Measurements from ENCODE around the gene DDX4.

Gene DDX4

DNA sequence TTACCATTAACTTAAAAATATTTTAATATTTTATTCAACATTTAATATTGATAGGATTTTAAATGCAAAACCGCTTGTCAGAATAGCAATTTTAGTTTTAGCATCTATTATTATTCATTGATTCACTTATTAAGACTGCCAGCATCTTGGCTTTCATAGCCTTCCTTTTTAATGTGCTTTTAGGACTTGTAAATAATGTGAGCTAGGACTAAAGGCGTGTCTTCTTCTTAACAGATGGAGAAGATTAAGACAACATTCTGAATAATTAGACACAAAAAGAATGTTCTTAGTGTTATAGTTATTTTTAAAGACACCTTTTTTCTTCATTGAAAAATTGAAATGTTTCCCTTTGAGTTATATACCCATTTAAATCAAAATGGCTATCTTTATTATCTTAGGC is 120.2 kb downstream of the DDX4 start:
- no peak overlapping the region for H3K27ac ChIP-seq
- TF ChIP-seq ZFX (IDR thresholded peaks at IDR 0.05): no peak
- TF ChIP-seq CTCF (conservative IDR thresholded peaks at IDR 0.05): no peak

DNA sequence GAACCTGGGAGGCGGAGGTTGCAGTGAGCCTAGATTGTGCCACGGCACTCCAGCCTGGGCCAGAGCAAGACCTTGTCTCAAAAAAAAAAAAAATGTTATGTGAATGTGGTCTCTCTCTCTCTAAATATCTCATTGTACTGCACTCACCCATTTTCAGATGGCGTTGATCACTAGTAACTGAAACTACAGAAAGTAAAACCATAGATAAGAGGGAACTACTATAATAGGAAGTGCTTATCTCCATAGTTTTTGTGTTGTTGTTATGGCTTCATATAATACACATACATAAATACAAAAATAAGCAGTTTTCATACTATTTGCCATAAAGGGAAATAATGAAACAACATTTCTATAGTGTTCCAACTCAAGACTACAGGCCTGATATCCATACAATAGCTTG is 122.4 kb downstream of the DDX4 start:
- TF ChIP-seq ZFX (IDR thresholded peaks at IDR 0.05): no peak
- no peak overlapping the region for H3K27ac ChIP-seq

GRCh38 chr5:55860709-55861108 is 122.8 kb downstream of the DDX4 start:
- no peak overlapping the region for H3K27ac ChIP-seq
- TF ChIP-seq CTCF (conservative IDR thresholded peaks at IDR 0.05): no peak
- no peak for TF ChIP-seq ZFX (IDR thresholded peaks at IDR 0.05)

- no peak overlapping the region for H3K27ac ChIP-seq
Observed at GRCh38 chr5:55864606-55865541, 127.0 kb downstream of the DDX4 start.

DNA sequence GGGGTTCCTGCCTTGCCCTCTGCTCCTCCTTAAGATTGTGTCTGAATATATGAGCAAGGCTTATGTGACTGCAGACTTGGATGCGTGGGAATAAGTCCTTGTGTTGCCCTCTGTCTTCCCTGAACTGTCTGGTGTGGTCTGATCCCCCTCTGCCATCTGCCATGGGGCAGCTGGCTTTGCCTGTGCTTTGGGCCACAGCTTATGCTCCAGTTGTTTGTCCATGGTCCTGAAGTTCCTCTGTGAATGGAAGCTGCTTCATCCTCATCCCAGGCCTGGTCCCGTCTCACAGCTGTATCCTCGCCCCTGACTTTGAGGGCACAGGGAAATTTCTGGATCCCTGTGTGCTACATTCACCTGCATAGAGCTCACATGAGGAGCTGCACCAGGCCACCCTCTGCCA is 128.0 kb downstream of the DDX4 start:
- no peak for TF ChIP-seq CTCF (conservative IDR thresholded peaks at IDR 0.05)
- no peak for TF ChIP-seq ZFX (IDR thresholded peaks at IDR 0.05)
- H3K27ac ChIP-seq: no peak overlapping the region

More at GRCh38 chr5:55864606-55865541, 127.0 kb downstream of the DDX4 start:
- no peak for TF ChIP-seq CTCF (conservative IDR thresholded peaks at IDR 0.05)
- TF ChIP-seq ZFX (IDR thresholded peaks at IDR 0.05): no peak

DNA sequence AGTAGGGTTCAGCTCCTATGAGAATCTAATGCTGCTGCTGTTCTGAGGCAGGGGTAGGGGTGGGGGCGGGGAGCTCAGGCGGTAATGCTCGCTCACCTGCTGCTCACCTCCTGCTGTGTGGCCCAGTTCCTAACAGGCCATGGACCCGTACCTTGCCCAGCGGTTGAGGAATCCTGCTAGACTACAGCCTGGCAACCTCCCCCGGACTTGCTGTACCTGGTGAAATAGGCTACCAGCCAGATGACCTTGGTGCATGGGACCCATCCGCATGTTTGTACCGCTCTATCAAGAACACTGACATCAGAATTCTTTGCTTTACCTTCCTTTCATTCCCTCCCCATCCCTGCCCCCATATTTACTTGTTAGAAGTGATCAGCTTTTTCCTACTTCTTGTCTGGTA is 128.6 kb downstream of the DDX4 start:
- no peak for TF ChIP-seq CTCF (conservative IDR thresholded peaks at IDR 0.05)
- TF ChIP-seq ZFX (IDR thresholded peaks at IDR 0.05): no peak
- H3K27ac ChIP-seq: no peak overlapping the region

Data from C4-2B (cell line).